ENCODE measurements around the gene KRTAP12-1. TPM values are rescaled to one million over a fixed set of nuclear protein-coding genes. Genes with fewer than 3 reads are reported as not detected.
"Not testable (repeated sequence)": the region's sequence is repeated elsewhere in the genome, so short reads cannot be mapped to it uniquely, and the experiment has no call there.

The KRTAP12-1 gene
- polyA plus RNA-seq, 3 donors, result not detected

DNA sequence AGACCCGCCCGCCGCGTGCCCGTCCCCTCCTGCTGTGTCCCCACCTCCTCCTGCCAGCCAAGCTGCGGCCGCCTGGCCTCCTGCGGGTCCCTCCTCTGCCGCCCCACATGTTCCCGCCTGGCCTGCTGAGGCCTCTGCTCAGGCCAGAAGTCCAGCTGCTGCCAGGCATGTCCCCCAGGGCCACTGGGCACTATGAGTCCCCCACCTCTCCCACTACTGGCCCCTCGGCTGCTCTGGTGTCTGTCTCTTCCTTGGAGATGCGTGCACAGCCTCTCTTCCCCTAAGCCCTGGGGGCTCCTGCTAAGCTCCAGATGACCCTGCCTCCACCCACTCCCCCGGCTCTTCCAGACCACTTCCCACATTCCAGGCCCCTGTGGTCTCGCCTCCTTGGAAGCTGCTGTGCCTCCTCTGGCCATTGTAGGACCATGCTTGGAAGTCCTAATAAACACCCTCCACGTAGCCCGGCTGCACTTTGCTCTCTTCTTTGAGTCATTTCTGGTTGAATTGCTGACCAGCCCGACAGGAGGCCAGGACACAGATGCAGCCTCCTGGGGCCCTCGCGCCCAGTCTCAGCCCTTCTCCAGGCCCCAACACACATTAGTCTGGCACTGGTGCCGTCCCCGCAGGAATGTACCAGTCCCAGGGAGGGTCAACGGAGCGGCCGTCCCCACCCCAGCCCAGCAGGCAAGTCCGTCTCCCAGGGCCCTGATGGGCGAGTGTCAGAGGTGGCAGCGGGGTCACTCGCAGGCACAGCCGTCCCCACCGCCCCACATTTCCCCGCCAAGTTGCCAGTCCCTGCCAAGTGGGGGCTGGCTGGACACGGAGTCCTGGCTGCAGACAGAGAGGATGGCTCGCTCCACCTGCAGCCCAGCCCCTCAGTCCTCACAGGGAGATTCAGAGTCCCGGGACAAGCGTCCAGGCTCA lies 16.1 kb upstream of the KRTAP12-1 start:
- DNase-seq, result no peak

DNA sequence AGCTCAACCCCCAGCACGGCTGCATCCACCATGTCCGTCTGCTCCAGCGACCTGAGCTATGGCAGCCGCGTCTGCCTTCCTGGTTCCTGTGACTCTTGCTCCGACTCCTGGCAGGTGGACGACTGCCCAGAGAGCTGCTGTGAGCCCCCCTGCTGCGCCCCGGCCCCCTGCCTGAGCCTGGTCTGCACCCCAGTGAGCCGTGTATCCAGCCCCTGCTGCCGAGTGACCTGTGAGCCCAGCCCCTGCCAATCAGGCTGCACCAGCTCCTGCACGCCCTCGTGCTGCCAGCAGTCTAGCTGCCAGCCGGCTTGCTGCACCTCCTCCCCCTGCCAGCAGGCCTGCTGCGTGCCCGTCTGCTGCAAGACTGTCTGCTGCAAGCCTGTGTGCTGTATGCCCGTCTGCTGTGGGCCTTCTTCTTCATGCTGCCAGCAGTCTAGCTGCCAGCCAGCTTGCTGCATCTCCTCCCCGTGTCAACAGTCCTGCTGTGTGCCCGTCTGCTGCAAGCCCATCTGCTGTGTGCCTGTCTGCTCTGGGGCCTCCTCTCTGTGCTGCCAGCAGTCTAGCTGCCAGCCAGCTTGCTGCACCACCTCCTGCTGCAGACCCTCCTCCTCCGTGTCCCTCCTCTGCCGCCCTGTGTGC lies 15.3 kb upstream of the KRTAP12-1 start, which contains the start of gene KRTAP10-12:
Gene KRTAP10-12 (plus strand): TSS at position 1 of the 639 bp plus-strand sequence. CDS start 30 bp downstream, at position 31.
- DNase-seq, result not testable (repeated sequence)

DNA sequence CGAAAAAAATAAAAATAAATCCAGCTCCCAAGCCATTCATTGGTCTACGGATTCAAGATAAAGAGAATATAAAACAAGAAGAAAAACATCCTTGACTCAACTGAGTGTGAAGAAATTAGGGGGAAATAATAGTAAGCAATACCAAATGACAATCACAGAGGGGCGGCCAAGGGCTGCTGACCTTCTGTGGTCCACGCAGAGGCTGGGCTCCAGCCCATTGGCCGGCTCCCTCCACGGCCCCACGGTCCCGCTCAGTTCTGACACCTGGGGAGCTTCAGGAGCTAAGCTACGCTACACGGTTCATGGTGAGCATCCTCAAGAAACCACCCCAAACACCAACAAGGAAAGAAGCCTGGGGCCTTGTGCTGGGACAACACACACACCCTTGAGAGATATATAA lies 14.6 kb upstream of the KRTAP12-1 start:
- DNase-seq, result no peak

DNA sequence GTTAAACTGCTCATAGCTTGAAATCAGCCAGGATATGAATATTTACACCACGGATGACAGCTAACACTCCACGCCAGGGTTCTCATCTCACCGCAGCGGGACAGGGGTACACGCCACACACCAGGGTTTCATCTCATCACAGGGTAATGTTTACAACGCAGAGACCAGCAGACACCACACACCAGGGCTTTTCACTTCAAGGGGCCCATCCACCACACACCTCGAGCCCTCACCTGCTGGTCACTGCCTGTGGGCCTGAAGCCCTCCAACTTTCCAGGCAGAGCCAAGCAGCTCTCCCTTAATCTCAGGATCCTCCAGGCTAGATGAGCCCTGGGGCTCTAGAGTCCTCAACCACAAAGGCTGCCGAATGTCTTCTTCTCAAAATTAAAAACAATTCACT lies 13.7 kb upstream of the KRTAP12-1 start:
- DNase-seq, result no peak

GRCh38 chr21:44695184-44695583 lies 13.2 kb upstream of the KRTAP12-1 start:
- DNase-seq, result no peak

DNA sequence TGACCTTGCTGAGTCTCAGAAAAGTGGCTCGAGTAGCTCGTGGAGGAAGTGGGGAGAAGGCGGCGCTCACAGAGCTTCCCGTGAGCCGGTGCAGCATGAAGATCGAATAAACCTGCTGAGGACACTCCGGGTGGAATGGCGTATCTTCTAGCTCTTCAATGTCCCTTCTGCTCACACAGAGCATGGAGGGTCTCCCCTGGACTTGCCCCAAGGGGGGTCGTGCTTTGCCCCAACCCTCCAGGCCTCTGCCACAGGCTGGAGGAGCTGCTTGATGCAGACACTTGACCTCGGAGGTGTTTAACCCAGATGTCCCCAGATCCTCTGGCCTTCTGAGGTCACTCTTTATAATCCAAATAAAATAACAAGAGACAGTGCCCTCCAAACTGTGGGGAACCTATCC lies 12.8 kb upstream of the KRTAP12-1 start:
- no peak for DNase-seq

GRCh38 chr21:44692798-44693512 lies 11.0 kb upstream of the KRTAP12-1 start:
- no peak for DNase-seq

GRCh38 chr21:44691686-44692085 lies 9.7 kb upstream of the KRTAP12-1 start:
- DNase-seq, result no peak

- not testable (repeated sequence) for DNase-seq
Observed at GRCh38 chr21:44689740-44690139, 7.8 kb upstream of the KRTAP12-1 start.

GRCh38 chr21:44687671-44688070 lies 5.7 kb upstream of the KRTAP12-1 start:
- DNase-seq, result no peak

- DNase-seq, result no peak
Observed at GRCh38 chr21:44686843-44687561, 5.0 kb upstream of the KRTAP12-1 start.

DNA sequence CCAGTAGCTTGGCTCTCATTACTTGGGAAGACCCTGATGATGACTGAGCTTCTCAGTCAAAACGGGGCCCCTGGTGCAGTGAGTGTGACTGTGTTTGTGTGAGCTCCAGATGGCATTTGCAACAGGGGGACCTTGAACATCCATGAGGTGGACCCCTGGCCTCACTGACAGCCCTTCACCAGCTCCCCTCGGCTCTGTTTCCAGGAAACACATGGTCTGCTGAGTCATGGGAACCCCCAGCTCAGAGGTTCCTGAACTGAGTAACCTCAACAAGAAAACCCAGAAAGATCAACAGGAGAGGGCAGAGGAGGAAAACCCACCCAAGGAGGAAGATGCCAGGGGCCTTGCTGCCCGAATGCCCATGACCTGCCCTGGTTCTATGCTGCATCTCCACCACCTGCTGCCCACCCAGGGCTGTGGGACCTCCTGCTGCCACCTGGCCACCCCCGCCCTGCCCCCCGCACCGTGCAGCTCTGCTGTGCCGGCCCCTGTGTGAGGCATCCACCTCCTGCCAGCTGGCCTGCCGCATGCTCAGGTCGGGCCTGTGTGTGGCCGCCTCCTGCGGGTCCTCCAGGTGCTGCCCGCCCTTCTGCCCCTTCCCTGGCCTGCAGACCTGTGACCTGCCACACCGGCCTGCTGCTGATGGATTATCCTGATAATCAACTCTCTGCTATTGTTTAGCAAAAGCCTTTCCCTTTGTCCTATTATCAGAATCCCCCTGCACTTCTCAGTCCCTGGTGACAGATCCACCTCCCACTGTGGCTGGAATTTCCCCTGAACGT lies 4.2 kb upstream of the KRTAP12-1 start:
- no peak for DNase-seq

DNA sequence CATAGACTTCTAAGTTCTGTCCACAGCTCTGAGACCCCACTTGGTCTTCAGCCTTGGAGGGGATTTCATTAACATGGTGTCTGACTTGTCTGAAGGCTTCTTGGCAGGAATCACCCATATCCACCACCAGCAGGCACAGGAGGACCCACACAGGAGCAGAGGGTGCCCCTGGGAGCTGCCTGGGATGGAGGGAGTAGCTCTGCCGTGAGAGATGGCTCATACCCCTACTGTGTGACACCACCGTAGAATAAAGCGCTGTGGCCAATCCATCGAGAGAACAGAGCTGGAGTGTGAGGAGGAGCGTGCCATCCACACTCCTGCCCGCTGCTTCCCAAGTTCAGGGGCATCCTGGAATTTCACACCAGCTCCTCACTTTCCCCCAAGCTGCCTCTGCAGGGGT lies 3.1 kb upstream of the KRTAP12-1 start:
- not testable (repeated sequence) for DNase-seq

GRCh38 chr21:44684483-44684882 lies 2.5 kb upstream of the KRTAP12-1 start:
- no peak for DNase-seq

DNA sequence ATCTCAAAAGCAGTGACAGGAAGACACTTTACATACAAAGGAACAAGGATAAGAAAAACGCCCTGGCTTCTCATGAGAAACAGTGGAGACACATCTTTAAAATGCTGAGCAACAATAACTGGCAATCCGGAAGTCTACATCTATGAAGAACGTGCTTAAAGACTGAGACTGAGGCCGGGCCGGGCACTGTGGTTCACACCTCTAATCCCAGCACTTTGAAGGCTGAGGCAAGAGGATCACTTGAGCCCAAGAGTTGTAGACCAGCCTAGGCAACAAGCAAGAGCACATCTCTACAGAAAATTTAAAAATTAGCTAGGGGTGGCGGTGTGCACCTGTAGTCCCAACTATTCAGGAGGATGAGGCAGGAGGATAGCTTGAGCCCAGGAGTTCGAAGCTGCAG lies 2.1 kb upstream of the KRTAP12-1 start:
- no peak for DNase-seq

GRCh38 chr21:44682580-44683151 lies 703 bp upstream of the KRTAP12-1 start:
- DNase-seq, result no peak

- no peak for DNase-seq
Observed at GRCh38 chr21:44681152-44681551, 811 bp downstream of the KRTAP12-1 start.

DNA sequence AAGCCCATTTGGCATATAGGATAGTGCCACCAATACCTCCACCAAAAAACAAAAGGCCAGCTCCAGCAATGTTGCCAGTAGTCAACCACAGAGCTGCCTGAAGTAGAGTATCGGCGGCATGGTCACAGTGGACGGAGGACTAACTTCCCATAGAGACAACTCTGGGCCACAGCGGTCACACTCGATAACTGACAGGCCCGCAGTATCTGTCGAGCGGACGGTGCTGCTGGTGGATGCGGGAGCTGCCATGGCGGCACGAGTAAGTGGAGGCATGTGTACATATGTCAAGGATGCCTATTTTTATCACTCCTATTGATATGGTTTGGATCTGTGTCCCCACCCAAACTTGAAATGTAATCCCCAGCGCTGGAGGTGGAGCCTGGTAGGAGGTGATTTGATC lies 4.1 kb downstream of the KRTAP12-1 start:
- no peak for DNase-seq

DNA sequence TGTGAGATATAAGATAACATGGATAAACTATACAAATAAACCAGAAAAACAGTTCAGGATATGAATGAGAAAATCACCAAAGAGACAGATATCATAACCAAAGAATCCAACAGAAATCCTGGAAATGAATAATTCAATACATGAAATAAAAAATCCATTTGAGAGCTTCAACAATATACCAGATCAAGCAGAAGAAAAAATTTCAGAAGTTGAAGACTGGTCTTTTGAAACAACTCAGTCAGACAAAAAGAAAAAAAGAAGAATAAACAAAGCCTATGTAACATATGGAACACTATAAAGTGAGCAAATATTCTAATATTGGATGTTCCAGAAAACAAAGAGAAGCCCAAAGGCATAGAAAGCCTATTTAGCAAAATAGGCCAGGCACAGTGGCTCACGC lies 10.1 kb downstream of the KRTAP12-1 start:
- DNase-seq, result no peak

- DNase-seq, result no peak
Observed at GRCh38 chr21:44670642-44671432, 11.1 kb downstream of the KRTAP12-1 start.

Data from renal pelvis (tissue), 4 donors.